ENCODE results near the gene M1AP. TPM values are rescaled to one million over a fixed set of nuclear protein-coding genes. Genes with fewer than 3 reads are reported as not detected.

M1AP gene
- total RNA-seq, 1 experiment from 2014 or later, result 7.6 TPM

DNA sequence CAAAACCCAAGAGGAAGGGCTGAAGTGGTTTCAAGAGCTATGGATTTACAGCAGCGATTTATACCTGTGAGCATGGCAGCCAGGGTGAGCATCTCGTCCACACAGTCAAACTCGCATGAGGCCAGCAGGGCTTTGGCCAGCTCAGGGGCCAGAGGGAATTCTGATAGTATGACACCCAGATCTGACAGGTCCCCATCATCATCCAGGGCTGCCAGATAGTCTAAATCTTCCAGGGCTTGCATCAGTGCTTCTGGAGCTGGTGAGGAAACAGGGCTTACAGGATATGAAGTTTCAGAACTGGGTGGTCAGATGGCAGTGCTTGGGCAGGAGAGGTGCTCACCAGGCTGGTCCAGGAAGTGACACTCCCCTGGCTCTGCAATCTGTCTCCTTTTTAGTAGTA lies 125.6 kb downstream of the M1AP start:
- H4K8ac ChIP-seq (replicated peaks; ENCODE audit: insufficient read length, low read depth, low read length), result no peak overlapping the region
- no peak for DNase-seq
- peaks cover 26% of the 10 kb centered on the region; the same call in 1 of the 2 replicates for H3K27me3 ChIP-seq (ENCODE audit: insufficient read depth, low read length)
- H2BK15ac ChIP-seq (ENCODE audit: low read depth, low read length), result no peak overlapping the region
- no CpG with 5 or more reads among the region's 3 CpGs for WGBS (ENCODE audit: extremely low coverage, insufficient read length, low lambda C conversion rate)
- H3K27ac ChIP-seq (ENCODE audit: insufficient read length, low read depth, low read length), result no peak overlapping the region
- Mint-ChIP-seq H3K27ac (no peak overlapping the region), H3K4me1 (peaks cover 0 to 9% of the 10 kb centered on the region in 2 experiments; a peak in 1 of 4 replicates), H3K4me3 (no peak overlapping the region), H3K36me3 (ENCODE audit: insufficient read depth in 1 of 3, low read depth in 3 of 3) (peaks cover 15 to 19% (median 17%) of the 10 kb centered on the region in 3 experiments), H3K27me3 (ENCODE audit: low read depth) (peaks cover 60% of the 10 kb centered on the region), H3K9me3 (no peaks in the 10 kb centered on the region)
- no peak overlapping the region for H4K5ac ChIP-seq (ENCODE audit: insufficient read length, low read depth, low read length)
- H2BK120ac ChIP-seq (ENCODE audit: low read depth, low read length, poor library complexity, severe bottlenecking), result no peak overlapping the region
- no peak overlapping the region for H2AFZ ChIP-seq (ENCODE audit: low read length)
- no peaks in the 10 kb centered on the region for H3K9me3 ChIP-seq (ENCODE audit: control insufficient read depth, low read depth, low read length)
- no peaks in the 10 kb centered on the region for H3K79me2 ChIP-seq (ENCODE audit: insufficient read depth, low read length)
- no peaks in the 10 kb centered on the region for H3K4me1 ChIP-seq (ENCODE audit: insufficient read depth, low read length)
- H4K91ac ChIP-seq (ENCODE audit: insufficient read length, low read depth, low read length), result no peak overlapping the region
- H2BK12ac ChIP-seq (ENCODE audit: insufficient read length, low read depth, low read length), result no peak overlapping the region
- no peak overlapping the region for H2AK5ac ChIP-seq (ENCODE audit: insufficient read length, low read length)
- no peak overlapping the region for H2BK5ac ChIP-seq (ENCODE audit: insufficient read length, low read length)
- no peaks in the 10 kb centered on the region for H4K20me1 ChIP-seq (ENCODE audit: control insufficient read depth, insufficient read depth, insufficient read length)
- no peak overlapping the region for H3K4me2 ChIP-seq (ENCODE audit: insufficient read depth, insufficient read length, low read length)
- H3K14ac ChIP-seq (ENCODE audit: insufficient read depth, low read length), result no peak overlapping the region
- no peak overlapping the region for H3K23ac ChIP-seq (ENCODE audit: insufficient read length, low read depth, low read length)
- TF ChIP-seq, protein P1, sequence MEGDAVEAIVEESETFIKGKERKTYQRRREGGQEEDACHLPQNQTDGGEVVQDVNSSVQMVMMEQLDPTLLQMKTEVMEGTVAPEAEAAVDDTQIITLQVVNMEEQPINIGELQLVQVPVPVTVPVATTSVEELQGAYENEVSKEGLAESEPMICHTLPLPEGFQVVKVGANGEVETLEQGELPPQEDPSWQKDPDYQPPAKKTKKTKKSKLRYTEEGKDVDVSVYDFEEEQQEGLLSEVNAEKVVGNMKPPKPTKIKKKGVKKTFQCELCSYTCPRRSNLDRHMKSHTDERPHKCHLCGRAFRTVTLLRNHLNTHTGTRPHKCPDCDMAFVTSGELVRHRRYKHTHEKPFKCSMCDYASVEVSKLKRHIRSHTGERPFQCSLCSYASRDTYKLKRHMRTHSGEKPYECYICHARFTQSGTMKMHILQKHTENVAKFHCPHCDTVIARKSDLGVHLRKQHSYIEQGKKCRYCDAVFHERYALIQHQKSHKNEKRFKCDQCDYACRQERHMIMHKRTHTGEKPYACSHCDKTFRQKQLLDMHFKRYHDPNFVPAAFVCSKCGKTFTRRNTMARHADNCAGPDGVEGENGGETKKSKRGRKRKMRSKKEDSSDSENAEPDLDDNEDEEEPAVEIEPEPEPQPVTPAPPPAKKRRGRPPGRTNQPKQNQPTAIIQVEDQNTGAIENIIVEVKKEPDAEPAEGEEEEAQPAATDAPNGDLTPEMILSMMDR (conservative IDR thresholded peaks at IDR 0.05), result no peak
- no peak overlapping the region for H3T11ph ChIP-seq (ENCODE audit: low read length)
- H3K56ac ChIP-seq (ENCODE audit: insufficient read length, low read depth, low read length), result no peak overlapping the region
- H3K9ac ChIP-seq (ENCODE audit: extremely low read depth, insufficient read length, low read length), result no peak overlapping the region
- no peaks in the 10 kb centered on the region for H3K79me1 ChIP-seq (ENCODE audit: insufficient read depth, low read depth, low read length, poor library complexity, severe bottlenecking)
- H3K23me2 ChIP-seq (ENCODE audit: insufficient read length, low read depth, low read length, poor library complexity, severe bottlenecking), result no peaks in the 10 kb centered on the region
- H3K18ac ChIP-seq (ENCODE audit: insufficient read length, low read depth, low read length), result no peak overlapping the region
- no peak overlapping the region for H3K4ac ChIP-seq (ENCODE audit: low read depth, low read length)
- no peak overlapping the region for H2BK20ac ChIP-seq (ENCODE audit: low read depth, low read length, poor library complexity, severe bottlenecking)
